HG03575 (cell line): ENCODE measurements around the gene OR10P1.
A peak's percentile ranks its signal among the peaks of the same experiment; 100 is the strongest.
"Not testable (repeated sequence)": the region's sequence is repeated elsewhere in the genome, so short reads cannot be mapped to it uniquely, and the experiment has no call there.

Experiments used
- ATAC-seq: cut with Tn5 transposase; IDR thresholded peaks from one replicate; pipeline ENCODE4 v1.9.1; 2021; ENCODE audit not compliant: unreplicated experiment, insufficient number of reproducible peaks, low FRiP score; ENCODE audit errors: extremely low read depth

Gene OR10P1

GRCh38 chr12:55647027-55647426, 10.3 kb downstream of the OR10P1 start:
- no peak for ATAC-seq

GRCh38 chr12:55650620-55651298, 14.1 kb downstream of the OR10P1 start:
- not testable (repeated sequence) for ATAC-seq

GRCh38 chr12:55651299-55651683, 14.6 kb downstream of the OR10P1 start:
- no peak for ATAC-seq

- ATAC-seq, result no peak
These were observed 15.7 kb downstream of the OR10P1 start for GRCh38 chr12:55652352-55652751.

- no peak for ATAC-seq
These were observed 16.3 kb downstream of the OR10P1 start for GRCh38 chr12:55653031-55653430.

GRCh38 chr12:55654511-55655214, 18.0 kb downstream of the OR10P1 start:
- no peak for ATAC-seq

- no peak for ATAC-seq
These were observed 20.5 kb downstream of the OR10P1 start for GRCh38 chr12:55657212-55657611.

- no peak for ATAC-seq
These were observed 21.5 kb downstream of the OR10P1 start for GRCh38 chr12:55658212-55658611.

GRCh38 chr12:55658635-55659391, 22.1 kb downstream of the OR10P1 start:
- no peak for ATAC-seq

- ATAC-seq, result no peak
These were observed 23.0 kb downstream of the OR10P1 start for GRCh38 chr12:55659486-55660385.

GRCh38 chr12:55663391-55663790, 26.7 kb downstream of the OR10P1 start:
- ATAC-seq, result no peak

GRCh38 chr12:55664826-55665225, 28.1 kb downstream of the OR10P1 start:
- no peak for ATAC-seq

- no peak for ATAC-seq
These were observed 29.8 kb downstream of the OR10P1 start for GRCh38 chr12:55666508-55666907.

- ATAC-seq, result no peak
These were observed 33.6 kb downstream of the OR10P1 start for GRCh38 chr12:55670276-55670675.

GRCh38 chr12:55671746-55672145, 35.1 kb downstream of the OR10P1 start:
- ATAC-seq, result no peak

- ATAC-seq, result peak; percentile 97
These were observed 36.9 kb downstream of the OR10P1 start for GRCh38 chr12:55673638-55674037.

- ATAC-seq, result no peak
These were observed 39.0 kb downstream of the OR10P1 start for GRCh38 chr12:55675666-55676065.

GRCh38 chr12:55676707-55677106, 40.0 kb downstream of the OR10P1 start:
- ATAC-seq, result no peak

- no peak for ATAC-seq
These were observed 43.0 kb downstream of the OR10P1 start for GRCh38 chr12:55679691-55680090.
